Gastrocnemius medialis (tissue), 4 donors: ENCODE results near the gene TNS1. TPM values are rescaled to one million over a fixed set of nuclear protein-coding genes. Genes with fewer than 3 reads are reported as not detected.

ENCODE experiments used
- ATAC-seq, 2 donors: fragments of 150-250 bp; one replicate each; pipeline ENCODE4 v1.9.1; 2016
- DNase-seq, 2 donors: peaks; one replicate each; pipeline ENCODE4 v3.0.0-alpha.2; 2019
- H3K27ac ChIP-seq, 4 donors: fragments of 200-600 bp; sonication (generic); 1 replicate in 1 of 4; 2 replicates in 3 of 4; pipeline ENCODE4 v1.5.1; 2016 to 2018; ENCODE audit warnings: mild to moderate bottlenecking in 2 of 4, moderate library complexity in 1 of 4
- H3K27me3 ChIP-seq, 3 donors: fragments of 200-600 bp; sonication (generic) in 2 of 3; 1 replicate in 1 of 3; 2 replicates in 2 of 3; pipeline versions ENCODE4 v1.5.1 to v1.6.0; 2016 to 2019; ENCODE audit warnings: mild to moderate bottlenecking in 1 of 3, moderate library complexity in 1 of 3
- H3K36me3 ChIP-seq, 2 donors: fragments of 200-600 bp; sonication (generic) in 1 of 2; one replicate each; pipeline ENCODE4 v1.5.1; 2017 to 2018
- H3K4me1 ChIP-seq, 2 donors: fragments of 200-600 bp; sonication (generic) in 1 of 2; one replicate each; pipeline ENCODE4 v1.5.1; 2016 to 2017; ENCODE audit warnings: mild to moderate bottlenecking in 2 of 2
- H3K4me3 ChIP-seq, 4 donors: fragments of 200-600 bp; sonication (generic) in 3 of 4; 1 replicate in 1 of 4; 2 replicates in 3 of 4; pipeline ENCODE4 v1.5.1; 2016 to 2019; ENCODE audit warnings: mild to moderate bottlenecking in 2 of 4
- H3K9me3 ChIP-seq, 3 donors: fragments of 200-600 bp; sonication (generic) in 2 of 3; 1 replicate in 1 of 3; 2 replicates in 2 of 3; pipeline ENCODE4 v1.5.1; 2016 to 2019
- CTCF ChIP-seq, 5 experiments: fragments of 450-650 bp in 3 of 5; fragments of 200-600 bp in 2 of 5; sonication (generic) in 2 of 5; IDR thresholded peaks in 4 of 5; conservative IDR thresholded peaks in 1 of 5; 1 replicate in 4 of 5; 2 replicates in 1 of 5; pipeline ENCODE4 v1.5.1; 2016 to 2019; ENCODE audit warnings: antibody characterized with exemption in 5 of 5, mild to moderate bottlenecking in 3 of 5, moderate library complexity in 3 of 5
- POLR2A ChIP-seq, 2 donors: fragments of 450-650 bp; IDR thresholded peaks; one replicate each; pipeline ENCODE4 v1.6.1; 2017; ENCODE audit warnings: antibody characterized with exemption in 2 of 2, mild to moderate bottlenecking in 2 of 2, moderate library complexity in 2 of 2
- in situ Hi-C, 4 donors: fragments of 200-750 bp; cut with MboI; loops; one replicate each; pipeline versions ENCODE4 v1.15.0 to v1.8.0; 2017; ENCODE audit warnings: low sequenced_read_pairs in 4 of 4
- intact Hi-C: fragments of 100-400 bp; cut with DNase I; formaldehyde crosslinking; loops from one replicate; pipeline ENCODE4 v1.15.1; 2023; ENCODE audit warnings: low total_unique reads
- total RNA-seq, 4 donors: library from RNA; depleted of rRNA; stranded (reverse); fragments of >200 nt; gene quantifications; one replicate each; pipeline versions ENCODE4 v1.1.0 to v1.2.3, GENCODE V29; 2016

TNS1 gene
- total RNA-seq, 4 donors from 2014 or later, result 407 to 670 (median 484) TPM

DNA sequence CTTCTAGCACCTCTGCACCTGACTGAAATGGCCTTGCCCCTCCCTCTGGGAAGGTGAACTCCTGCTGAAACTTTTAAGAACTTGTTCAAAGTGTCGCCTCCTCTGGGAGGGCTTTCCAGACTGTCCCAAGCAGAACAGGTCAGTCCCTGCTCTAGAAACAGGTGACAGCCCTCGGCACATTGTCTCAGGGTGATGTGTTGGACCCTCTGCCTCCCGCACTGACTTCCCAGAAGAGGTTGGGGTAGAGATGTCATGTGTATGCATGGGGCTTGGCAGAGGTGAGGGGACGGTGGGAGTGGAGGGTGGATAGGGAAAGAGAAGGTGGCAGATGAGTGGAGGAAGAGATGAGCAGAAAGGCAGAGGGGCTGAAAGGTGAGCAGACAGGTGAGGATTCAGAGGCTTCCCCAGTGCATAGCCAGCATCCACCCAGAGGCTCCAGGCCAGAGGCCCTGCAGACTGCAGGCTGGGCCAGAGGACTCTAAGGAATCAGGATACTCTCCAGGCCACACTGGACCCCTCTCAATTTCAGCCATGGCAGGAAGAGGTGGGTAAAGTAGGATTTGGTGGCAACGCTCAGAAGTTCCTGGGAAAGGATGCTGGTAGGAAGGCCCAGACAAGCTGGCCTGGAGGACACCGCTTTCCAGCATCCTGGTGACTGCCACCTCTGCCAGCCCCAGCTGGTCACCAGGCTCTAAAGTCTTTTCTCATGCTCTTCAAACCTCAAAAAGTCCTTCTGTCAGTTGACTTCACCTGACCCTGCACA lies 24.8 kb upstream of the TNS1 start:
- Histone ChIP-seq H3K27ac (no peak overlapping the region), H3K36me3 (no peaks in the 10 kb centered on the region), H3K4me3 (no peak overlapping the region), H3K27me3 (no peaks in the 10 kb centered on the region), H3K9me3 (no peaks in the 10 kb centered on the region), H3K4me1 (peaks cover 48 to 53% of the 10 kb centered on the region in 2 donors)
- TF ChIP-seq POLR2A (IDR thresholded peaks at IDR 0.05), result no peak
- TF ChIP-seq CTCF (IDR thresholded peaks at IDR 0.05 in 4 of 5, conservative IDR thresholded peaks at IDR 0.05 in 1 of 5), result no peak
- in situ Hi-C loops, result no loop called here
- DNase-seq, result peak in 1 of 2 donors; percentile 8
- ATAC-seq, result no peak
- intact Hi-C loops, result loop anchor here (10.0 kb wide), 1 partner anchor 1343 kb away; no protein-coding TSS in a partner anchor

DNA sequence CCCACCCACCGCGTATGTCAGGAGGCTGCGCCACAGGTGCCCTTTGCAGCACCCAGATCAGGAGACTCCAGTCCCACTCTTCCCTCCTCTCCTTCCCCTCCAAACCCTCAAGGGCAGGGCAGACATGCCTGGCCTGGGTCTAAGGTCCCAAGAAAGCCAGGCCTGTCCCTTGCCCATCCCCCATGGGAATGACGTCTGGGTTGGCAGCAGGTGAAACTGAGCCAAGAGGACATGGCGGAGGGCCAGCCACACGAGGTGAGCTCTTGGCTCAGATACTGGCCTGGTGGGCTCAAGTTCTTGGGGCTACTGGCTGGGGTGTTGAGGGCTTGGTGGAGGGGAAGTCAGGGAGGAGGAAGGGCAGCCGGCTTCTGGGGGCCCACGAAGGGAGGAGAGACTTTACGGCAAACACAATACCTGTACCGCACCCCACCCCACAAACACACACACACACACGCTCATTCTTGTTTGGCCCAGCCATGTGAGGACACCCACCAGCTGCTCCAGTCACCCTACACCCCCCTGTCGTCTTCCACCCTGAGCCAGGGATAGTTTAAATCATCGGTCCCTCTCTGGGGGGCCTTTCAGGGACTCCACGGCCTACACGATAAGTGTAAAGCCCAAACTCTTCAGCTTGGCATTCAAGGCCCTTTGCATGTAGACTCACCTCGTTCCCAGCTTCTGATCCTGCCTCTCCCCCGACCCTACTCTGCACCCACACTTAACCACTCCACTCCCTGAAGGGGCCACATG lies 24.1 kb upstream of the TNS1 start:
- peak in 1 of 2 donors; percentile 60 for DNase-seq
- Histone ChIP-seq H3K27ac (peak overlapping the region; percentile 2 to 60 (median 34)), H3K9me3 (no peaks in the 10 kb centered on the region), H3K36me3 (no peaks in the 10 kb centered on the region), H3K4me1 (peaks cover 56 to 61% of the 10 kb centered on the region in 2 donors), H3K27me3 (no peaks in the 10 kb centered on the region), H3K4me3 (no peak overlapping the region)
- ATAC-seq, result peak in 1 of 2 donors; percentile 21
- intact Hi-C loops (loop anchor here (10.0 kb wide), 1 partner anchor 1342 kb away; no protein-coding TSS in a partner anchor), in situ Hi-C loops (no loop called here)
- TF ChIP-seq CTCF (IDR thresholded peaks at IDR 0.05 in 4 of 5, conservative IDR thresholded peaks at IDR 0.05 in 1 of 5), result no peak
- no peak for TF ChIP-seq POLR2A (IDR thresholded peaks at IDR 0.05)

DNA sequence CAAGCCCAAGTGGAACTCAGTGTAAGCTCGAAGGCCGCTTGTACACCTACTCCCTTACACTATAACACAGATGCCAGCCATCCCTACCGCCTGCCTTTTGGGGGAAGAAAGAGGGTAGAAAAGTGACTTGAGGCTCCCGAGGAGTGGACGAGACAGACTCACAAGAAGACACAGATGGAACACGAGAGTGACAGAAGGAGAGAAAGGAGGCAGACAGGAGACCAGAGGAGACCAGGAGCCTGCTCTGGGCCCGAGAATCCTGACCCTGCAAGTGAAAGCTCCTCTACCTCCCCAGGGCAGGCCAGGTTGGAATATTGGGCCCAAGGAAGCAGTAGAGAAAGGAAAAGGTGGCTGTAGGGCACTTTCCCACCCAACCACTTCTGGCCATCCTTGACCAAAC lies 23.4 kb upstream of the TNS1 start:
- no peak for ATAC-seq
- TF ChIP-seq POLR2A (IDR thresholded peaks at IDR 0.05) (no peak), CTCF (IDR thresholded peaks at IDR 0.05 in 4 of 5, conservative IDR thresholded peaks at IDR 0.05 in 1 of 5) (no peak)
- H3K27me3 ChIP-seq, result no peaks in the 10 kb centered on the region
- no peaks in the 10 kb centered on the region for H3K36me3 ChIP-seq
- peak overlapping the region; percentile 2 to 60 (median 34) for H3K27ac ChIP-seq
- in situ Hi-C loops (no loop called here), intact Hi-C loops (loop anchor here (10.0 kb wide), 1 partner anchor 1341 kb away; no protein-coding TSS in a partner anchor)
- no peak overlapping the region for H3K4me3 ChIP-seq
- DNase-seq, result peak in 1 of 2 donors; percentile 6
- peaks cover 62 to 67% of the 10 kb centered on the region in 2 donors for H3K4me1 ChIP-seq
- no peaks in the 10 kb centered on the region for H3K9me3 ChIP-seq

DNA sequence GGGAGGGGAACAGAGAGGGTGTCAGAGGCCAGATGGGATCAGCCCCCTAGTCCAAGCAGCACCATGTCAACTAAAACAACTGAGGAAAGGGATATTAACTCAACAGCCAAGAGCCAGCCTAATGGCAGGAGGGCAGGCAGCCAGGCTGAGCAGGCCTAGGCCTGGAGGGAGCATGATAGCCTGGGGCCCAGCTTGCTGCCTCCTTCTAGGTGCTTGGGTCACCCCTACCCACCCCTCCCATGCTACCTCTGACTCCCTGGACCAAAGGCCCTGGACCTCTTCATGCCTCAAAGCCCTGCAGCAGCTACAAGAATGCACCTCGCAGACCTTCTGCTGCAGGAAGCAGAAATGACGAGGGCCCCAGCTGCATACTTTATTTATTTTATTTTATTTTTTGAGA lies 22.1 kb upstream of the TNS1 start:
- Histone ChIP-seq H3K4me1 (peaks cover 73 to 80% of the 10 kb centered on the region in 2 donors), H3K9me3 (no peaks in the 10 kb centered on the region), H3K36me3 (no peaks in the 10 kb centered on the region), H3K27ac (peak overlapping the region; percentile 95 to 99 (median 98)), H3K4me3 (no peak overlapping the region), H3K27me3 (no peaks in the 10 kb centered on the region)
- in situ Hi-C loops (no loop called here), intact Hi-C loops (loop anchor here (10.0 kb wide), 1 partner anchor 1340 kb away; no protein-coding TSS in a partner anchor)
- TF ChIP-seq POLR2A (IDR thresholded peaks at IDR 0.05) (no peak), CTCF (IDR thresholded peaks at IDR 0.05 in 4 of 5, conservative IDR thresholded peaks at IDR 0.05 in 1 of 5) (no peak)
- DNase-seq, result peak in 1 of 2 donors; percentile 12
- no peak for ATAC-seq
